ENCODE measurements around the gene KSR2. TPM values are rescaled to one million over a fixed set of nuclear protein-coding genes. Genes with fewer than 3 reads are reported as not detected.
A peak's percentile ranks its signal among the peaks of the same experiment; 100 is the strongest.

KSR2 gene
- total and polyA plus RNA-seq, 10 of the 15 experiments (the other 5 are each of a cell fraction or from before 2014, with no cell fraction given), result under 0.01 to 1.5 (median 0.01) TPM; not detected in 3

DNA sequence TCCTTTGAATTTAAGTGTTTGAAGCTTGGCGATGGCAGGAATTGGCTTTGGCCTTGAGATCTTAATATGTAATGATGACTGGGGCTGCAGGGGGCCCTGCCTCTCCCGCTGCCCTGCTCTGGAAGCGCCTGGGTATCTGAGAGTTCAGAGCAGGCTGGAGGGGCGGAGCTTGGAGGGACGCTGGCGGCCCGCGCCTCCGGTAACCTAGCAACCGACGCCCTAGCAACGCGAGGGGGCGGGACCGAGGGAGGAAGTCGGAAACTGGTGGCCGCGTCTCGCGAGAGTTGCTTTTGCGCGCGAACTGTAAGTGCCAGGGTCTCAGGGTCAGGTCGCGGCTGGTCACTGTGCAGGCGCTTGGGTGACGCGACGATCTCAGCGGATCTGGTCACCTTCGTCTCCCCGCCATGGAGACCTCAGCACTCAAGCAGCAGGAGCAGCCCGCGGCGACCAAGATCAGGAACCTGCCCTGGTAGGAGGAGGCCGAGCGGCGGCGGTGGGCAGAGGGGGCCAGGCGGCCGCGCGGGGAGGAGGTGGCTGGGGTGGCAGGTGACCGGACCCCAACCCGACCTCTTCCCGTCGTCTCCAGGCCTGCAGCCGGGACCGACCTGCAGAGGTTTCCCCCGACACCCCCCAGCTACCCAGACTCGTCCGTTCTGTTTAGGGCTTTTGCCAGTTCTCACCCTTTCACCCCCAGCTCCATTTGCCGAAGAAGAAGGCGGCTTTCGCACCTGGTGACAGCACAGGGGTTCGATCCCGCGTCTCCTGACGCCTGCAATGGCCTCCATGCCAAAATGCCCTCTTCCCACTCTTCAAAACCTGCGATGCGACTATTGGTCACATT lies 47.9 kb upstream of the KSR2 start, which contains the start of gene RFC5:
TSS of gene RFC5 (plus strand) at position 280 of the 841 bp plus-strand sequence. CDS start at position 405, 125 bp downstream.
- no peaks in the 10 kb centered on the region for H4K20me1 ChIP-seq (ENCODE audit: control insufficient read depth, insufficient read depth)
- H3K4me2 ChIP-seq (ENCODE audit: control insufficient read depth, insufficient read depth), result peak within 1 kb of the TSS; percentile 78
- peak within 1 kb of the TSS; percentile 96 for H2AFZ ChIP-seq (ENCODE audit: control insufficient read depth, low read depth, low read length)
- peak; percentile 87 for DNase-seq (ENCODE audit: low read depth, low spot score)
- H3K36me3 ChIP-seq (ENCODE audit: control insufficient read depth in 2 of 2, insufficient read depth in 2 of 2, low read length in 1 of 2), result peaks cover 3 to 5% of the 10 kb centered on the region in 2 experiments; a peak in 2 of 4 replicates
- H3K27ac ChIP-seq (ENCODE audit: control insufficient read depth, insufficient read depth), result peak within 1 kb of the TSS; percentile 82
- intact Hi-C loops (cut with micrococcal nuclease; ENCODE audit: unreplicated experiment), result loop anchor here (2.0 to 5.0 kb wide), 2 partner anchors 38 to 139 kb away; no protein-coding TSS in a partner anchor
- 1% methylated on average over 45 of the region's 61 CpGs for WGBS (ENCODE audit: insufficient coverage, insufficient replicate concordance, low lambda C conversion rate, missing lambda C conversion rate)
- no peaks in the 10 kb centered on the region for H3K27me3 ChIP-seq (replicated peaks in 1 of 2; ENCODE audit: control insufficient read depth in 2 of 2, insufficient read depth in 2 of 2, low read length in 1 of 2)
- no peaks in the 10 kb centered on the region; the same call in 2 of the 3 replicates for H3K9me3 ChIP-seq (replicated peaks; ENCODE audit: control insufficient read depth, insufficient read depth, low read length)
- ChIA-PET RAD21 (ENCODE audit: unreplicated experiment) (interaction anchor here (1.0 to 1.9 kb wide), 5 partner anchors 43 to 142 kb away, joined by 3 to 7 read pairs (median 4); no protein-coding TSS in a partner anchor), SMC1A (ENCODE audit: uncharacterized antibody, unreplicated experiment) (interaction anchor here (0.6 to 2.7 kb wide), 8 partner anchors 16 to 103 kb away, joined by 3 to 10 read pairs (median 3); no protein-coding TSS in a partner anchor), POLR2A (interaction anchor here (0.5 to 1.0 kb wide), 6 partner anchors 15 to 343 kb away, joined by 3 to 7 read pairs (median 4); partner anchors contain the start of gene PEBP1), CTCF (interaction anchor here (0.6 to 1.8 kb wide), 8 partner anchors 18 to 359 kb away, joined by 3 to 6 read pairs (median 4); partner anchors contain the start of gene SUDS3)
- peak; percentile 97 for ATAC-seq
- H3K4me1 ChIP-seq (ENCODE audit: control insufficient read depth, insufficient read depth, low read length), result 0 out of 2 replicates have a peak, but pooled peaks cover 3% of the 10 kb centered on the region
- peak; percentile 92 for FAIRE-seq
- BruUV-seq (replicated peaks), result TSS peak; percentile 68
- peak within 1 kb of the TSS; percentile 92 for H3K9ac ChIP-seq (ENCODE audit: control insufficient read depth, insufficient read depth, low read length)
- peaks cover 18% of the 10 kb centered on the region for H3K79me2 ChIP-seq (ENCODE audit: control insufficient read depth, insufficient read depth, low read length)
- in situ Hi-C loops (cut with MboI), result no loop called here
- peak within 1 kb of the TSS; percentile 69 for H3K4me3 ChIP-seq
- TF ChIP-seq, protein P1, sequence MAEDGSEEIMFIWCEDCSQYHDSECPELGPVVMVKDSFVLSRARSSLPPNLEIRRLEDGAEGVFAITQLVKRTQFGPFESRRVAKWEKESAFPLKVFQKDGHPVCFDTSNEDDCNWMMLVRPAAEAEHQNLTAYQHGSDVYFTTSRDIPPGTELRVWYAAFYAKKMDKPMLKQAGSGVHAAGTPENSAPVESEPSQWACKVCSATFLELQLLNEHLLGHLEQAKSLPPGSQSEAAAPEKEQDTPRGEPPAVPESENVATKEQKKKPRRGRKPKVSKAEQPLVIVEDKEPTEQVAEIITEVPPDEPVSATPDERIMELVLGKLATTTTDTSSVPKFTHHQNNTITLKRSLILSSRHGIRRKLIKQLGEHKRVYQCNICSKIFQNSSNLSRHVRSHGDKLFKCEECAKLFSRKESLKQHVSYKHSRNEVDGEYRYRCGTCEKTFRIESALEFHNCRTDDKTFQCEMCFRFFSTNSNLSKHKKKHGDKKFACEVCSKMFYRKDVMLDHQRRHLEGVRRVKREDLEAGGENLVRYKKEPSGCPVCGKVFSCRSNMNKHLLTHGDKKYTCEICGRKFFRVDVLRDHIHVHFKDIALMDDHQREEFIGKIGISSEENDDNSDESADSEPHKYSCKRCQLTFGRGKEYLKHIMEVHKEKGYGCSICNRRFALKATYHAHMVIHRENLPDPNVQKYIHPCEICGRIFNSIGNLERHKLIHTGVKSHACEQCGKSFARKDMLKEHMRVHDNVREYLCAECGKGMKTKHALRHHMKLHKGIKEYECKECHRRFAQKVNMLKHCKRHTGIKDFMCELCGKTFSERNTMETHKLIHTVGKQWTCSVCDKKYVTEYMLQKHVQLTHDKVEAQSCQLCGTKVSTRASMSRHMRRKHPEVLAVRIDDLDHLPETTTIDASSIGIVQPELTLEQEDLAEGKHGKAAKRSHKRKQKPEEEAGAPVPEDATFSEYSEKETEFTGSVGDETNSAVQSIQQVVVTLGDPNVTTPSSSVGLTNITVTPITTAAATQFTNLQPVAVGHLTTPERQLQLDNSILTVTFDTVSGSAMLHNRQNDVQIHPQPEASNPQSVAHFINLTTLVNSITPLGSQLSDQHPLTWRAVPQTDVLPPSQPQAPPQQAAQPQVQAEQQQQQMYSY (CRISPR knock-in tag; IDR thresholded peaks at IDR 0.05), result no peak
- TF ChIP-seq, protein P2, sequence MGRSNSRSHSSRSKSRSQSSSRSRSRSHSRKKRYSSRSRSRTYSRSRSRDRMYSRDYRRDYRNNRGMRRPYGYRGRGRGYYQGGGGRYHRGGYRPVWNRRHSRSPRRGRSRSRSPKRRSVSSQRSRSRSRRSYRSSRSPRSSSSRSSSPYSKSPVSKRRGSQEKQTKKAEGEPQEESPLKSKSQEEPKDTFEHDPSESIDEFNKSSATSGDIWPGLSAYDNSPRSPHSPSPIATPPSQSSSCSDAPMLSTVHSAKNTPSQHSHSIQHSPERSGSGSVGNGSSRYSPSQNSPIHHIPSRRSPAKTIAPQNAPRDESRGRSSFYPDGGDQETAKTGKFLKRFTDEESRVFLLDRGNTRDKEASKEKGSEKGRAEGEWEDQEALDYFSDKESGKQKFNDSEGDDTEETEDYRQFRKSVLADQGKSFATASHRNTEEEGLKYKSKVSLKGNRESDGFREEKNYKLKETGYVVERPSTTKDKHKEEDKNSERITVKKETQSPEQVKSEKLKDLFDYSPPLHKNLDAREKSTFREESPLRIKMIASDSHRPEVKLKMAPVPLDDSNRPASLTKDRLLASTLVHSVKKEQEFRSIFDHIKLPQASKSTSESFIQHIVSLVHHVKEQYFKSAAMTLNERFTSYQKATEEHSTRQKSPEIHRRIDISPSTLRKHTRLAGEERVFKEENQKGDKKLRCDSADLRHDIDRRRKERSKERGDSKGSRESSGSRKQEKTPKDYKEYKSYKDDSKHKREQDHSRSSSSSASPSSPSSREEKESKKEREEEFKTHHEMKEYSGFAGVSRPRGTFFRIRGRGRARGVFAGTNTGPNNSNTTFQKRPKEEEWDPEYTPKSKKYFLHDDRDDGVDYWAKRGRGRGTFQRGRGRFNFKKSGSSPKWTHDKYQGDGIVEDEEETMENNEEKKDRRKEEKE (IDR thresholded peaks at IDR 0.05), result no peak
- TF ChIP-seq MTA2 (IDR thresholded peaks at IDR 0.05; ENCODE audit: low read depth) (no peak), MYB (IDR thresholded peaks at IDR 0.05; ENCODE audit: borderline replicate concordance, low read depth, low read length) (0 out of 2 replicates have a peak, but pooled peaks have one; percentile 40)
- TF ChIP-seq, protein P3, sequence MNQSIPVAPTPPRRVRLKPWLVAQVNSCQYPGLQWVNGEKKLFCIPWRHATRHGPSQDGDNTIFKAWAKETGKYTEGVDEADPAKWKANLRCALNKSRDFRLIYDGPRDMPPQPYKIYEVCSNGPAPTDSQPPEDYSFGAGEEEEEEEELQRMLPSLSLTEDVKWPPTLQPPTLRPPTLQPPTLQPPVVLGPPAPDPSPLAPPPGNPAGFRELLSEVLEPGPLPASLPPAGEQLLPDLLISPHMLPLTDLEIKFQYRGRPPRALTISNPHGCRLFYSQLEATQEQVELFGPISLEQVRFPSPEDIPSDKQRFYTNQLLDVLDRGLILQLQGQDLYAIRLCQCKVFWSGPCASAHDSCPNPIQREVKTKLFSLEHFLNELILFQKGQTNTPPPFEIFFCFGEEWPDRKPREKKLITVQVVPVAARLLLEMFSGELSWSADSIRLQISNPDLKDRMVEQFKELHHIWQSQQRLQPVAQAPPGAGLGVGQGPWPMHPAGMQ (IDR thresholded peaks at IDR 0.05; ENCODE audit: borderline replicate concordance), result peak; percentile 90
- TF ChIP-seq, protein P4, sequence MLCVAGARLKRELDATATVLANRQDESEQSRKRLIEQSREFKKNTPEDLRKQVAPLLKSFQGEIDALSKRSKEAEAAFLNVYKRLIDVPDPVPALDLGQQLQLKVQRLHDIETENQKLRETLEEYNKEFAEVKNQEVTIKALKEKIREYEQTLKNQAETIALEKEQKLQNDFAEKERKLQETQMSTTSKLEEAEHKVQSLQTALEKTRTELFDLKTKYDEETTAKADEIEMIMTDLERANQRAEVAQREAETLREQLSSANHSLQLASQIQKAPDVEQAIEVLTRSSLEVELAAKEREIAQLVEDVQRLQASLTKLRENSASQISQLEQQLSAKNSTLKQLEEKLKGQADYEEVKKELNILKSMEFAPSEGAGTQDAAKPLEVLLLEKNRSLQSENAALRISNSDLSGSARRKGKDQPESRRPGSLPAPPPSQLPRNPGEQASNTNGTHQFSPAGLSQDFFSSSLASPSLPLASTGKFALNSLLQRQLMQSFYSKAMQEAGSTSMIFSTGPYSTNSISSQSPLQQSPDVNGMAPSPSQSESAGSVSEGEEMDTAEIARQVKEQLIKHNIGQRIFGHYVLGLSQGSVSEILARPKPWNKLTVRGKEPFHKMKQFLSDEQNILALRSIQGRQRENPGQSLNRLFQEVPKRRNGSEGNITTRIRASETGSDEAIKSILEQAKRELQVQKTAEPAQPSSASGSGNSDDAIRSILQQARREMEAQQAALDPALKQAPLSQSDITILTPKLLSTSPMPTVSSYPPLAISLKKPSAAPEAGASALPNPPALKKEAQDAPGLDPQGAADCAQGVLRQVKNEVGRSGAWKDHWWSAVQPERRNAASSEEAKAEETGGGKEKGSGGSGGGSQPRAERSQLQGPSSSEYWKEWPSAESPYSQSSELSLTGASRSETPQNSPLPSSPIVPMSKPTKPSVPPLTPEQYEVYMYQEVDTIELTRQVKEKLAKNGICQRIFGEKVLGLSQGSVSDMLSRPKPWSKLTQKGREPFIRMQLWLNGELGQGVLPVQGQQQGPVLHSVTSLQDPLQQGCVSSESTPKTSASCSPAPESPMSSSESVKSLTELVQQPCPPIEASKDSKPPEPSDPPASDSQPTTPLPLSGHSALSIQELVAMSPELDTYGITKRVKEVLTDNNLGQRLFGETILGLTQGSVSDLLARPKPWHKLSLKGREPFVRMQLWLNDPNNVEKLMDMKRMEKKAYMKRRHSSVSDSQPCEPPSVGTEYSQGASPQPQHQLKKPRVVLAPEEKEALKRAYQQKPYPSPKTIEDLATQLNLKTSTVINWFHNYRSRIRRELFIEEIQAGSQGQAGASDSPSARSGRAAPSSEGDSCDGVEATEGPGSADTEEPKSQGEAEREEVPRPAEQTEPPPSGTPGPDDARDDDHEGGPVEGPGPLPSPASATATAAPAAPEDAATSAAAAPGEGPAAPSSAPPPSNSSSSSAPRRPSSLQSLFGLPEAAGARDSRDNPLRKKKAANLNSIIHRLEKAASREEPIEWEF (IDR thresholded peaks at IDR 0.05; ENCODE audit: insufficient replicate concordance, low read depth, low read length), result no peak

Measured in GM12878 (cell line).